ENCODE results near the gene MOV10. TPM values are rescaled to one million over a fixed set of nuclear protein-coding genes. Genes with fewer than 3 reads are reported as not detected.
A peak's percentile ranks its signal among the peaks of the same experiment; 100 is the strongest.

MOV10 gene
- total RNA-seq, 1 donor from 2014 or later: 37.5 TPM

GRCh38 chr1:112698366-112699310 is 24.2 kb downstream of the MOV10 start:
- peak in 1 of 2 donors; percentile 30 for DNase-seq (ENCODE audit: low read depth in 2 of 2)

GRCh38 chr1:112699425-112700144 is 25.1 kb downstream of the MOV10 start:
- no peak for DNase-seq (ENCODE audit: low read depth in 2 of 2)

GRCh38 chr1:112700290-112701226 is 26.1 kb downstream of the MOV10 start:
- peak; percentile 96 to 99 for DNase-seq (ENCODE audit: low read depth in 2 of 2)

- no peak for DNase-seq (ENCODE audit: low read depth in 2 of 2)
Observed at GRCh38 chr1:112701227-112702066, 27.0 kb downstream of the MOV10 start.

- DNase-seq (ENCODE audit: low read depth in 2 of 2): no peak
Observed at GRCh38 chr1:112702067-112702395, 27.6 kb downstream of the MOV10 start.

GRCh38 chr1:112702420-112703261 is 28.2 kb downstream of the MOV10 start:
- DNase-seq (ENCODE audit: low read depth in 2 of 2): no peak

- DNase-seq (ENCODE audit: low read depth in 2 of 2): no peak
Observed at GRCh38 chr1:112703706-112704105, 29.2 kb downstream of the MOV10 start.

- no peak for DNase-seq (ENCODE audit: low read depth in 2 of 2)
Observed at GRCh38 chr1:112704391-112704933, 30.0 kb downstream of the MOV10 start.

- DNase-seq (ENCODE audit: low read depth in 2 of 2): peak in 1 of 2 donors; percentile 97
Observed at GRCh38 chr1:112704934-112705627, 30.6 kb downstream of the MOV10 start.

- peak in 1 of 2 donors; percentile 76 for DNase-seq (ENCODE audit: low read depth in 2 of 2)
Observed at GRCh38 chr1:112706505-112707220, 32.2 kb downstream of the MOV10 start, which contains the start of gene RHOC. TSS of gene RHOC (minus strand) at chr1:112707127. CDS start at chr1:112703799, 3,328 bp downstream.

GRCh38 chr1:112707221-112708001 is 33.0 kb downstream of the MOV10 start:
- DNase-seq (ENCODE audit: low read depth in 2 of 2): peak; percentile 68 to 90

GRCh38 chr1:112708002-112708448 is 33.6 kb downstream of the MOV10 start:
- DNase-seq (ENCODE audit: low read depth in 2 of 2): no peak

GRCh38 chr1:112708489-112708888 is 34.0 kb downstream of the MOV10 start:
- no peak for DNase-seq (ENCODE audit: low read depth in 2 of 2)

- DNase-seq (ENCODE audit: low read depth in 2 of 2): no peak
Observed at GRCh38 chr1:112710159-112710558, 35.7 kb downstream of the MOV10 start.

- DNase-seq (ENCODE audit: low read depth in 2 of 2): no peak
Observed at GRCh38 chr1:112710586-112710985, 36.1 kb downstream of the MOV10 start.

GRCh38 chr1:112711041-112711440 is 36.6 kb downstream of the MOV10 start:
- no peak for DNase-seq (ENCODE audit: low read depth in 2 of 2)

- no peak for DNase-seq (ENCODE audit: low read depth in 2 of 2)
Observed at GRCh38 chr1:112711670-112712069, 37.2 kb downstream of the MOV10 start.
